HG02610 (cell line): ENCODE results near the gene ITGAX.

ENCODE experiments used
- ATAC-seq: cut with Tn5 transposase; IDR thresholded peaks from one replicate; pipeline ENCODE4 v1.9.1; 2021; ENCODE audit warnings: mild to moderate bottlenecking, moderate library complexity; ENCODE audit not compliant: unreplicated experiment

Gene ITGAX

GRCh38 chr16:31430380-31431052, 75.5 kb downstream of the ITGAX start:
- ATAC-seq = no peak
